MM.1S (cell line): ENCODE measurements around the gene RHOT2.

ENCODE experiments used
- CTCF ChIP-seq: fragments of 300-600 bp; sonication (generic); IDR thresholded peaks from 2 replicates; pipeline ENCODE4 v1.5.1; 2016; ENCODE audit warnings: antibody characterized with exemption, low read length, mixed read lengths
- EZH2 ChIP-seq: fragments of 300-600 bp; sonication (generic); optimal IDR thresholded peaks from 2 replicates; pipeline ENCODE3; 2017; ENCODE audit warnings: low read depth, mild to moderate bottlenecking, antibody characterized with exemption, low read length, mixed read lengths

GRCh38 chr16:649631-650030, 18.3 kb upstream of the RHOT2 start:
- no peak for TF ChIP-seq CTCF
- TF ChIP-seq EZH2: no peak
